ENCODE data around the gene SLC16A8.

Gene SLC16A8

GRCh38 chr22:38065539-38065938 lies 18.4 kb downstream of the SLC16A8 start:
- no peak overlapping the region for H3K27ac ChIP-seq

GRCh38 chr22:38062791-38063190 lies 21.2 kb downstream of the SLC16A8 start:
- no peak for TF ChIP-seq CTCF (conservative IDR thresholded peaks at IDR 0.05)
- peak overlapping the region; percentile 66 for H3K27ac ChIP-seq

More at GRCh38 chr22:38065539-38065938, 18.4 kb downstream of the SLC16A8 start:
- TF ChIP-seq CTCF (conservative IDR thresholded peaks at IDR 0.05): no peak

GRCh38 chr22:38056969-38057891 lies 26.8 kb downstream of the SLC16A8 start, which contains the start of gene PICK1:
Gene PICK1, plus strand, starts transcription at chr22:38057404. Its CDS starts 406 bp downstream, at chr22:38057810.
- TF ChIP-seq CTCF (conservative IDR thresholded peaks at IDR 0.05): no peak
- H3K27ac ChIP-seq: peak within 1 kb of the TSS; percentile 86

GRCh38 chr22:38051900-38052862 lies 31.8 kb downstream of the SLC16A8 start:
- H3K27ac ChIP-seq: peak overlapping the region; percentile 41; the same call in 1 of the 2 replicates
- TF ChIP-seq CTCF (conservative IDR thresholded peaks at IDR 0.05): peak; percentile 92

- H3K27ac ChIP-seq: no peak overlapping the region
- TF ChIP-seq CTCF (conservative IDR thresholded peaks at IDR 0.05): no peak
Observed at GRCh38 chr22:38051261-38051660, 32.7 kb downstream of the SLC16A8 start.

GRCh38 chr22:38050720-38051119 lies 33.3 kb downstream of the SLC16A8 start:
- no peak for TF ChIP-seq CTCF (conservative IDR thresholded peaks at IDR 0.05)

More at GRCh38 chr22:38050720-38051119, 33.3 kb downstream of the SLC16A8 start:
- H3K27ac ChIP-seq: no peak overlapping the region
